Suprapubic skin (tissue), 4 donors: ENCODE measurements around the gene AFF2. TPM values are rescaled to one million over a fixed set of nuclear protein-coding genes. Genes with fewer than 3 reads are reported as not detected.

Source experiments
- DNase-seq, 2 donors: peaks; one replicate each; pipeline ENCODE4 v3.0.0-alpha.2; 2019; ENCODE audit warnings: low spot score in 2 of 2
- H3K27ac ChIP-seq: fragments of 200-600 bp; sonication (generic); one replicate; pipeline ENCODE4 v1.5.1; 2019
- H3K27me3 ChIP-seq: fragments of 200-600 bp; sonication (generic); one replicate; pipeline ENCODE4 v1.5.1; 2019
- H3K36me3 ChIP-seq: fragments of 200-600 bp; sonication (generic); one replicate; pipeline ENCODE4 v1.5.1; 2019
- H3K4me1 ChIP-seq: fragments of 200-600 bp; sonication (generic); one replicate; pipeline ENCODE4 v1.5.1; 2019
- H3K4me3 ChIP-seq: fragments of 200-600 bp; sonication (generic); one replicate; pipeline ENCODE4 v1.5.1; 2019; ENCODE audit warnings: mild to moderate bottlenecking
- H3K9me3 ChIP-seq: fragments of 200-600 bp; sonication (generic); one replicate; pipeline ENCODE4 v1.5.1; 2019
- EP300 ChIP-seq: sonication (generic); formaldehyde crosslinking; IDR thresholded peaks from one replicate; pipeline ENCODE4 v1.6.1; 2017; ENCODE audit warnings: antibody characterized with exemption
- POLR2A ChIP-seq, 2 donors: fragments of 450-650 bp; IDR thresholded peaks; one replicate each; pipeline ENCODE4 v1.6.1; 2017; ENCODE audit warnings: antibody characterized with exemption in 2 of 2, mild to moderate bottlenecking in 2 of 2, moderate library complexity in 2 of 2
- POLR2AphosphoS5 ChIP-seq, 3 donors: sonication (generic); formaldehyde crosslinking; IDR thresholded peaks; one replicate each; pipeline ENCODE4 v1.6.1; 2017; ENCODE audit warnings: antibody characterized with exemption in 3 of 3
- WGBS: methylation state at CpG from one replicate; pipeline ENCODE4 v1.1.5; 2018; 5-methylcytosine and 5-hydroxymethylcytosine counted together
- total RNA-seq, 4 donors: library from RNA; depleted of rRNA; stranded (reverse); fragments of >200 nt; gene quantifications; one replicate each; pipeline ENCODE4 v1.1.0, GENCODE V29; 2016
- TF ChIP-seq, protein P1 (sequence below), 2 donors: fragments of 200-600 bp in 1 of 2; fragments of 450-650 bp in 1 of 2; sonication (generic) in 1 of 2; IDR thresholded peaks; one replicate each; pipeline ENCODE4 v1.5.1; 2016 to 2019; ENCODE audit warnings: antibody characterized with exemption in 2 of 2, mild to moderate bottlenecking in 1 of 2, moderate library complexity in 1 of 2

The AFF2 gene
- total RNA-seq, 4 donors from 2014 or later, result 0.72 to 3.0 (median 1.6) TPM

DNA sequence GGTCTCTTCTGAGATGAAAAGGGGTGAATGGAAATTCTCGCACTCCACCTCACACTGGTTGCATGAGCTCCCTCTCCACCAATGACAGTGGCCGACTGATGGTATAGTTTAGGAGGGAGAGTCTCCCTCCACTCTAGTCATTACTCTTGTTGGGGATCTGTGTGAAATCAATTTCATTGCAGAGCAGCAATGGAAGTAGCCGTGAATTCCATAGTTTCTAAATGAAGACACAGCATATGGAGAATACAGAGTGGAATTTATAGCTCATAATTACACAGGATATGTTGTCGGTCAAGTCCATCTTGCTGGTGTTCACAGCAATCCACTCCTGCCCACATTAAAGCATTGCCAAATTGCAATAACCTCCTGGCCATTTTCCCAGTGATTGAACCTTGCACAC is 426.0 kb downstream of the AFF2 start:
- TF ChIP-seq EP300, result no peak
- TF ChIP-seq POLR2AphosphoS5 (IDR thresholded peaks at IDR 0.05), result no peak
- no peak for TF ChIP-seq POLR2A (IDR thresholded peaks at IDR 0.05)
- TF ChIP-seq, protein P1, sequence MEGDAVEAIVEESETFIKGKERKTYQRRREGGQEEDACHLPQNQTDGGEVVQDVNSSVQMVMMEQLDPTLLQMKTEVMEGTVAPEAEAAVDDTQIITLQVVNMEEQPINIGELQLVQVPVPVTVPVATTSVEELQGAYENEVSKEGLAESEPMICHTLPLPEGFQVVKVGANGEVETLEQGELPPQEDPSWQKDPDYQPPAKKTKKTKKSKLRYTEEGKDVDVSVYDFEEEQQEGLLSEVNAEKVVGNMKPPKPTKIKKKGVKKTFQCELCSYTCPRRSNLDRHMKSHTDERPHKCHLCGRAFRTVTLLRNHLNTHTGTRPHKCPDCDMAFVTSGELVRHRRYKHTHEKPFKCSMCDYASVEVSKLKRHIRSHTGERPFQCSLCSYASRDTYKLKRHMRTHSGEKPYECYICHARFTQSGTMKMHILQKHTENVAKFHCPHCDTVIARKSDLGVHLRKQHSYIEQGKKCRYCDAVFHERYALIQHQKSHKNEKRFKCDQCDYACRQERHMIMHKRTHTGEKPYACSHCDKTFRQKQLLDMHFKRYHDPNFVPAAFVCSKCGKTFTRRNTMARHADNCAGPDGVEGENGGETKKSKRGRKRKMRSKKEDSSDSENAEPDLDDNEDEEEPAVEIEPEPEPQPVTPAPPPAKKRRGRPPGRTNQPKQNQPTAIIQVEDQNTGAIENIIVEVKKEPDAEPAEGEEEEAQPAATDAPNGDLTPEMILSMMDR (IDR thresholded peaks at IDR 0.05), result no peak
- Histone ChIP-seq H3K4me1 (no peaks in the 10 kb centered on the region), H3K4me3 (no peak overlapping the region), H3K27me3 (no peaks in the 10 kb centered on the region), H3K9me3 (no peaks in the 10 kb centered on the region), H3K27ac (no peak overlapping the region), H3K36me3 (no peaks in the 10 kb centered on the region)
- WGBS, result 89% methylated on average over 4 of the region's 4 CpGs
- DNase-seq, result no peak

DNA sequence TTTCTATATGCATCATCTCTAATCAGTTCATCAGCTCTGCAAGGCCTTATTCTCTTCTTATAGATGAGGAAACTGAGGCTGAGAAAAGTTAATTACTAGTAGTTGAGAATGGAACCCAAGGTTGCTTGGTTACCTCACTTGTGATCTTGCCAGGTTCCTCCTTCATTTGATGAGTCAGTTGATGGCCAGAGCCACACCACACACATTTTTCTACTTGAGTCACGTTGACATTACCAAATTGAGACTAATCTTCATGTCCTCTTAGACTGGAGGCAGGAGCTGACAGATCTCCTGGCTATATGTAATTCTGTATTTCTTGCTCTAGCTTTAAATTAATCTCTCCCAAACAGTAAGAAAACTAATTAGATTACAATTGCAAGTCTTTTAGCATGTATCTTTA is 428.4 kb downstream of the AFF2 start:
- 13% methylated on average over 1 of the region's 1 CpG for WGBS

DNA sequence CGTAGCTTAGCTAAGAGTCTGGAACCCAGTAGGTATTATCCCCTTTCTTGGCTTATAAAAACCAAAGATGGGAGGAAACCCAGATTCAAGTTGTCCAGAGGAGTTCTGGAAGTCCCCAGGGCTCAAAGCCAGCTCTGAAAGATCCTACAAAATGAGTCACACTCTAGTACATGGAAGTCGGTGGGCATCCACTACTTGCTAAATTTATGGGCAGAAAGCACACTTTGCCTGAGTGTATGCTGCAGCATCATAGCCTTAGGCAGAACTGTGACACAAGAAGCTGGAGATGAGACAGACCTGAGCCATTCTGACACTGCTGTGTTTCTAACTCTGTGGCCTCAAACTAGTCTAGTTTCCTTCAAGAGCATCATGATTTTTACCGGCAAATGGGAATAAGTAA is 429.3 kb downstream of the AFF2 start:
- 62% methylated on average over 3 of the region's 3 CpGs for WGBS
- H3K27ac ChIP-seq, result no peak overlapping the region
- no peaks in the 10 kb centered on the region for H3K4me1 ChIP-seq
- no peaks in the 10 kb centered on the region for H3K36me3 ChIP-seq
- no peaks in the 10 kb centered on the region for H3K27me3 ChIP-seq
- no peak overlapping the region for H3K4me3 ChIP-seq
- TF ChIP-seq POLR2AphosphoS5 (IDR thresholded peaks at IDR 0.05) (no peak), POLR2A (IDR thresholded peaks at IDR 0.05) (no peak), EP300 (no peak)
- TF ChIP-seq, protein P1 (IDR thresholded peaks at IDR 0.05), result no peak
- DNase-seq, result no peak
- no peaks in the 10 kb centered on the region for H3K9me3 ChIP-seq

More for the DNA sequence above, 428.4 kb downstream of the AFF2 start:
- Histone ChIP-seq H3K4me1 (no peaks in the 10 kb centered on the region), H3K27me3 (no peaks in the 10 kb centered on the region), H3K9me3 (no peaks in the 10 kb centered on the region), H3K4me3 (no peak overlapping the region), H3K36me3 (no peaks in the 10 kb centered on the region), H3K27ac (no peak overlapping the region)
- no peak for DNase-seq
- TF ChIP-seq, protein P1 (IDR thresholded peaks at IDR 0.05), result no peak
- TF ChIP-seq POLR2AphosphoS5 (IDR thresholded peaks at IDR 0.05) (no peak), EP300 (no peak), POLR2A (IDR thresholded peaks at IDR 0.05) (no peak)

DNA sequence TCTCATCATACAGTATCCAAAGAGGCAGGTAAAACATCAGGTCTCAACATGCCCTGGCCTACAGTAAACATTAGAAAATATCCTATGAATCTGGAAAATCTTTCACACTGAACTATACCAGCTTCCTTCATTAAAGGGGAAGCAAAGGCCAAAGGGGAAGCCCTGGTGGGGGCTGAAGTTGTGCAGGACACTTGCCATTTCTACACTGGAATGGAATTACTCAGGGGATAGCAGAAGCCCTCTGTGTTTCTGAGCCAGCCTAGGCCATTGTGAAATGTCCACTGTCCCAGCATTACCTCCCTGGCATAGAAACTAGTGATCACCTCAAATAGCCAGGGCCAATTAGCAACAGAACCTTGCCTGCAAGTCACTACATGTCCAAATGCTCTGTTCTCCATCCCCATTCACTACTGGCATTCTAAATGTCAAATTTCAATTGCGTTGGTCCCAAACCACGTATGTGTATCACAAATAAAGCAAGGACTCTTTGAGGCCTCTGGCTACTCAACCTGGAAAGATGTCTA is 429.9 kb downstream of the AFF2 start:
- WGBS, result 48% methylated on average over 2 of the region's 2 CpGs
- Histone ChIP-seq H3K4me1 (no peaks in the 10 kb centered on the region), H3K27ac (no peak overlapping the region), H3K4me3 (no peak overlapping the region), H3K9me3 (no peaks in the 10 kb centered on the region), H3K27me3 (no peaks in the 10 kb centered on the region), H3K36me3 (no peaks in the 10 kb centered on the region)
- no peak for DNase-seq
- no peak for TF ChIP-seq POLR2AphosphoS5 (IDR thresholded peaks at IDR 0.05)
- no peak for TF ChIP-seq EP300
- TF ChIP-seq, protein P1 (IDR thresholded peaks at IDR 0.05), result no peak
- TF ChIP-seq POLR2A (IDR thresholded peaks at IDR 0.05), result no peak

DNA sequence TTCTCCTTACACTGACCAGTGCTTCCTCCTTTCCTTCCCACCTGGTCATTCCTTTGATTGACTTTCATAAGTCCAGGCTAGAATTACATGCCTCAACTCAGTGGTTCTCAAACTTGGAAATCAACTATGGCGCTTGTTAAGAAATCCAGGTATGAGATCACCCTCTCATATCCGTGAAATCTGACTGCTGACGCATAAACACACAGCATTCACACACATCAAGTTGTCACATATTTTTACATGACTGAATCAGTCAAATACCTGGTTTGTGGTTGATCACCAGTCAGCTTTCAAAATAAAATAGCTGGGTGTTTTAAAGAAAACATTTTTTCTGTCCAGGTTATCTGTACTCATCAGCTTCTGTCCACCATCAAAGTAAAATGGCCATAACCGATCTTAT is 433.5 kb downstream of the AFF2 start:
- no peak for DNase-seq
- no peaks in the 10 kb centered on the region for H3K9me3 ChIP-seq
- TF ChIP-seq POLR2A (IDR thresholded peaks at IDR 0.05), result no peak
- TF ChIP-seq, protein P1 (IDR thresholded peaks at IDR 0.05), result no peak
- no peak for TF ChIP-seq POLR2AphosphoS5 (IDR thresholded peaks at IDR 0.05)
- TF ChIP-seq EP300, result no peak

More for the DNA sequence above, 433.5 kb downstream of the AFF2 start:
- H3K4me1 ChIP-seq, result no peaks in the 10 kb centered on the region
- H3K36me3 ChIP-seq, result no peaks in the 10 kb centered on the region
- no peaks in the 10 kb centered on the region for H3K27me3 ChIP-seq
- 71% methylated on average over 4 of the region's 4 CpGs for WGBS
- no peak overlapping the region for H3K27ac ChIP-seq
- no peak overlapping the region for H3K4me3 ChIP-seq
